HepG2 (cell line): ENCODE data around the gene CIAO3.
"Not testable (repeated sequence)": the region's sequence is repeated elsewhere in the genome, so short reads cannot be mapped to it uniquely, and the experiment has no call there.

ENCODE experiments used
- CHD2 ChIP-seq: IDR thresholded peaks from 2 replicates; pipeline ENCODE4 v1.6.1; 2011; ENCODE audit warnings: low read depth, low read length, improper control_type of control experiment
- CTCF ChIP-seq: sonication (generic); formaldehyde crosslinking; IDR thresholded peaks from 2 replicates; pipeline ENCODE4 v1.5.0; 2020; ENCODE audit warnings: mild to moderate bottlenecking, missing genetic modification reagents, moderate library complexity
- FOSL1 ChIP-seq: sonication (generic); formaldehyde crosslinking; IDR thresholded peaks from 2 replicates; pipeline ENCODE4 v1.9.0; 2021; ENCODE audit warnings: missing genetic modification reagents, borderline replicate concordance
- HMGA1 ChIP-seq: sonication (generic); formaldehyde crosslinking; conservative IDR thresholded peaks from 2 replicates; pipeline ENCODE4 v1.4.0; 2020; ENCODE audit warnings: missing genetic modification reagents
- MAX ChIP-seq: IDR thresholded peaks from 2 replicates; pipeline ENCODE4 v1.6.1; 2012; ENCODE audit warnings: inconsistent platforms
- PAXIP1 ChIP-seq: sonication (generic); formaldehyde crosslinking; conservative IDR thresholded peaks from 2 replicates; pipeline ENCODE4 v1.4.0; 2020; ENCODE audit warnings: mild to moderate bottlenecking, missing genetic modification reagents, moderate library complexity
- TAF1 ChIP-seq: sonication (generic); formaldehyde crosslinking; IDR thresholded peaks from 2 replicates; pipeline ENCODE4 v1.4.0; 2020; ENCODE audit warnings: missing genetic modification reagents
- ZBTB44 ChIP-seq: sonication (generic); formaldehyde crosslinking; IDR thresholded peaks from 2 replicates; pipeline ENCODE4 v1.4.0; 2020; ENCODE audit warnings: missing genetic modification reagents
- ZNF639 ChIP-seq: conservative IDR thresholded peaks from 2 replicates; pipeline ENCODE4 v1.6.1; 2018; ENCODE audit warnings: missing genetic modification reagents
- ZZZ3 ChIP-seq: sonication (generic); formaldehyde crosslinking; IDR thresholded peaks from 2 replicates; pipeline ENCODE4 v1.4.0; 2020; ENCODE audit warnings: missing genetic modification reagents, mild to moderate bottlenecking, borderline replicate concordance

GRCh38 chr16:754121-754607, 13.4 kb upstream of the CIAO3 start:
- TF ChIP-seq MAX; TAF1; ZNF639 (CRISPR knock-in tag); CTCF (CRISPR knock-in tag); CHD2; PAXIP1 (CRISPR knock-in tag); ZZZ3 (CRISPR knock-in tag); FOSL1; ZBTB44; HMGA1 (CRISPR knock-in tag): not testable (repeated sequence)
